ENCODE measurements around the gene EIF3F.

- TF ChIP-seq, protein P1, sequence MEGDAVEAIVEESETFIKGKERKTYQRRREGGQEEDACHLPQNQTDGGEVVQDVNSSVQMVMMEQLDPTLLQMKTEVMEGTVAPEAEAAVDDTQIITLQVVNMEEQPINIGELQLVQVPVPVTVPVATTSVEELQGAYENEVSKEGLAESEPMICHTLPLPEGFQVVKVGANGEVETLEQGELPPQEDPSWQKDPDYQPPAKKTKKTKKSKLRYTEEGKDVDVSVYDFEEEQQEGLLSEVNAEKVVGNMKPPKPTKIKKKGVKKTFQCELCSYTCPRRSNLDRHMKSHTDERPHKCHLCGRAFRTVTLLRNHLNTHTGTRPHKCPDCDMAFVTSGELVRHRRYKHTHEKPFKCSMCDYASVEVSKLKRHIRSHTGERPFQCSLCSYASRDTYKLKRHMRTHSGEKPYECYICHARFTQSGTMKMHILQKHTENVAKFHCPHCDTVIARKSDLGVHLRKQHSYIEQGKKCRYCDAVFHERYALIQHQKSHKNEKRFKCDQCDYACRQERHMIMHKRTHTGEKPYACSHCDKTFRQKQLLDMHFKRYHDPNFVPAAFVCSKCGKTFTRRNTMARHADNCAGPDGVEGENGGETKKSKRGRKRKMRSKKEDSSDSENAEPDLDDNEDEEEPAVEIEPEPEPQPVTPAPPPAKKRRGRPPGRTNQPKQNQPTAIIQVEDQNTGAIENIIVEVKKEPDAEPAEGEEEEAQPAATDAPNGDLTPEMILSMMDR (IDR thresholded peaks at IDR 0.05), result no peak
- no peak for TF ChIP-seq ZFX (IDR thresholded peaks at IDR 0.05; ENCODE audit: borderline replicate concordance)
Observed at GRCh38 chr11:8008212-8008611, 21.1 kb downstream of the EIF3F start.
